HepG2 (cell line): Measurements from ENCODE around the gene FAM168A. TPM values are rescaled to one million over a fixed set of nuclear protein-coding genes. Genes with fewer than 3 reads are reported as not detected.
A peak's percentile ranks its signal among the peaks of the same experiment; 100 is the strongest.

Experiments used
- FIP1L1 ChIP-seq: fragments of 200-400 bp; formaldehyde crosslinking; IDR thresholded peaks from 2 replicates; pipeline ENCODE4 v1.6.1; 2018; ENCODE audit warnings: low read depth, mild to moderate bottlenecking, low read length, moderate library complexity, borderline replicate concordance; ENCODE audit not compliant: insufficient read depth
- GATAD2A ChIP-seq: IDR thresholded peaks from 2 replicates; pipeline ENCODE4 v1.6.1; 2016
- MTA1 ChIP-seq: sonication (generic); formaldehyde crosslinking; IDR thresholded peaks from 2 replicates; pipeline ENCODE4 v1.4.0; 2020; ENCODE audit warnings: missing genetic modification reagents, mild to moderate bottlenecking, borderline replicate concordance
- MTF1 ChIP-seq: sonication (generic); formaldehyde crosslinking; IDR thresholded peaks from 2 replicates; pipeline ENCODE4 v1.5.0; 2020; ENCODE audit warnings: missing genetic modification reagents
- NFRKB ChIP-seq: fragments of 450-650 bp; IDR thresholded peaks from 2 replicates; pipeline ENCODE4 v1.6.1; 2017
- NKX3-1 ChIP-seq: sonication (generic); formaldehyde crosslinking; IDR thresholded peaks from 2 replicates; pipeline ENCODE4 v1.5.0; 2020; ENCODE audit warnings: missing genetic modification reagents
- NONO ChIP-seq, 2 experiments: fragments of 450-650 bp in 1 of 2; sonication (generic) in 1 of 2; formaldehyde crosslinking in 1 of 2; IDR thresholded peaks in 1 of 2; conservative IDR thresholded peaks in 1 of 2; 2 replicates each; pipeline versions ENCODE4 v1.6.1 to v1.8.0; 2017 to 2022; ENCODE audit warnings: mild to moderate bottlenecking in 1 of 2, missing genetic modification reagents in 1 of 2, moderate library complexity in 1 of 2
- NR1H2 ChIP-seq: sonication (generic); formaldehyde crosslinking; IDR thresholded peaks from 2 replicates; pipeline ENCODE4 v1.8.1; 2022; ENCODE audit warnings: low read depth, missing genetic modification reagents, borderline replicate concordance
- PLRG1 ChIP-seq: fragments of 450-650 bp; conservative IDR thresholded peaks from 2 replicates; pipeline ENCODE4 v1.6.1; 2016
- RCOR2 ChIP-seq: IDR thresholded peaks from 2 replicates; pipeline ENCODE4 v1.6.1; 2016; ENCODE audit warnings: missing biosample characterization, missing genetic modification reagents
- TARDBP ChIP-seq: sonication (generic); formaldehyde crosslinking; IDR thresholded peaks from 2 replicates; pipeline ENCODE4 v1.8.0; 2022; ENCODE audit warnings: mild to moderate bottlenecking, missing genetic modification reagents
- ZFYVE20 ChIP-seq: sonication (generic); formaldehyde crosslinking; IDR thresholded peaks from 2 replicates; pipeline ENCODE4 v1.8.0; 2023; ENCODE audit warnings: low read depth, mild to moderate bottlenecking, moderate library complexity, missing genetic modification reagents, borderline replicate concordance
- ZNF251 ChIP-seq: sonication (generic); formaldehyde crosslinking; IDR thresholded peaks from 2 replicates; pipeline ENCODE4 v1.9.0; 2021; ENCODE audit warnings: mild to moderate bottlenecking, missing genetic modification reagents
- ZNF501 ChIP-seq: sonication (generic); formaldehyde crosslinking; IDR thresholded peaks from 2 replicates; pipeline ENCODE4 v1.5.1; 2020; ENCODE audit warnings: mild to moderate bottlenecking, moderate library complexity, missing genetic modification reagents
- ZNF83 ChIP-seq: sonication (generic); formaldehyde crosslinking; IDR thresholded peaks from 2 replicates; pipeline ENCODE4 v1.4.0; 2020; ENCODE audit warnings: missing genetic modification reagents, mild to moderate bottlenecking, borderline replicate concordance
- polyA plus RNA-seq, 8 experiments: library from polyadenylated mRNA; depleted of rRNA in 3 of 8; stranded (reverse) in 7 of 8; unstranded in 1 of 8; fragments of >200 nt; fragmentation: Illumina TruSeq in 4 of 8; extraction: Trizol in 4 of 8; gene quantifications; 2 replicates each; pipeline versions ENCODE4 v1.2.1 to v1.2.3, GENCODE V29; 2011 to 2016; ENCODE audit warnings: low read depth in 4 of 8, missing spikeins in 1 of 8, mixed read lengths in 1 of 8; ENCODE audit not compliant: insufficient read depth in 1 of 8
- total RNA-seq, 5 experiments: library from RNA; depleted of rRNA; stranded (reverse); fragments of >200 nt; fragmentation: Illumina TruSeq; extraction: Trizol; gene quantifications; 2 replicates each; pipeline ENCODE4 v1.2.3, GENCODE V29; 2016; ENCODE audit warnings: low read depth in 1 of 5
- TF ChIP-seq, protein P1 (sequence below): sonication (generic); formaldehyde crosslinking; IDR thresholded peaks from 2 replicates; pipeline ENCODE4 v1.4.0; 2020; ENCODE audit warnings: missing genetic modification reagents
- TF ChIP-seq, protein P2 (sequence below): IDR thresholded peaks from 2 replicates; pipeline ENCODE4 v1.6.1; 2016; ENCODE audit warnings: mild to moderate bottlenecking
- TF ChIP-seq, protein P3 (sequence below), 2 experiments: fragments of 450-650 bp in 1 of 2; sonication (generic) in 1 of 2; formaldehyde crosslinking; IDR thresholded peaks; 2 replicates each; pipeline versions ENCODE4 v1.5.0 to v1.8.0; 2020 to 2022; ENCODE audit warnings: mild to moderate bottlenecking in 1 of 2, missing genetic modification reagents in 1 of 2
- TF ChIP-seq, protein P4 (sequence below): sonication (generic); formaldehyde crosslinking; IDR thresholded peaks from 2 replicates; pipeline ENCODE4 v1.4.0; 2020; ENCODE audit warnings: missing genetic modification reagents
- TF ChIP-seq, protein P5 (sequence below): sonication (generic); formaldehyde crosslinking; IDR thresholded peaks from 2 replicates; pipeline ENCODE4 v1.4.0; 2020; ENCODE audit warnings: mild to moderate bottlenecking, missing genetic modification reagents, borderline replicate concordance

FAM168A gene
- total and polyA plus RNA-seq, 2 of the 13 experiments (the other 11 are each of a cell fraction or from before 2014, with no cell fraction given): 13.9 to 15.8 TPM

DNA sequence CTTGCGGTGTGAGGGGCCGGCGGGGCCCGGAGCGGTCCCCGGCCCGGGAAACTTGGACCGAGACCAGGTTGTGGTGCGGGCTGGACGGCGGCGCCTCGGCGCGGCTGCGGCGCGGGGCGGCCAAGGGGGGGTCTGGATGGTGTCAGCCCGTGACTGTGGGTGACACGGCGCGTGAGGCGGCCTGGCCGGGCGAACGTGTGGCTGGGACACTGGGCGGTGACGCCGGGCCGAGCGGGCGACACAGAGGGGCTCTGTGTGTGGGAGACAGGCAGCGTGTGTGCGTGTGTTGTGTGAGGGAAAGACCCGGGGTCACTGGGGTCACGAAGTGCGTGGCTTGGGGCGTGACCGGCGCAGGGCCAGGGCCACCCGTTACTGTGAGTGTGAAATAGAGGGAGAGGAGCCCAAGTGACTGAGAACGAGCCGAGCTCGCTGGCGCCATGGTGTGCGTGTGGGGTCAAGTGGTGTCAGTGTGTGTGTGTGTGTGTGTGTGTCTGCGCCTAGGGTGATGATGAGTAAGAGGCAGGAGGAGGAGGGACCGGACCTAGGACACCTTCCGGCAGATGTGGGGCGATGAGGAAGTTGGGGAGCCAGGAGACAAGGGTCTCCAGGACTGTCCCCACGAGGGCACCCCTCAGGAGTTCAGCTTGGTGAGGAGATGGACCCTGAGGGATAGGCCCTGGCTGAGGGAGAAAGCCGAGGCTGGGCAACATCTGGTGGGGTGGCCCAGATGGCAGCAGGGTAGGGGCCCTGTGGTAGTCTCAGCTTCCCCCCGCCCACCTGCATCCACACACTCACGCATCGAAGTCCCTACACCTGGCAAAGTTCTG is 220.9 kb downstream of the FAM168A start (continued):
- TF ChIP-seq, protein P1, sequence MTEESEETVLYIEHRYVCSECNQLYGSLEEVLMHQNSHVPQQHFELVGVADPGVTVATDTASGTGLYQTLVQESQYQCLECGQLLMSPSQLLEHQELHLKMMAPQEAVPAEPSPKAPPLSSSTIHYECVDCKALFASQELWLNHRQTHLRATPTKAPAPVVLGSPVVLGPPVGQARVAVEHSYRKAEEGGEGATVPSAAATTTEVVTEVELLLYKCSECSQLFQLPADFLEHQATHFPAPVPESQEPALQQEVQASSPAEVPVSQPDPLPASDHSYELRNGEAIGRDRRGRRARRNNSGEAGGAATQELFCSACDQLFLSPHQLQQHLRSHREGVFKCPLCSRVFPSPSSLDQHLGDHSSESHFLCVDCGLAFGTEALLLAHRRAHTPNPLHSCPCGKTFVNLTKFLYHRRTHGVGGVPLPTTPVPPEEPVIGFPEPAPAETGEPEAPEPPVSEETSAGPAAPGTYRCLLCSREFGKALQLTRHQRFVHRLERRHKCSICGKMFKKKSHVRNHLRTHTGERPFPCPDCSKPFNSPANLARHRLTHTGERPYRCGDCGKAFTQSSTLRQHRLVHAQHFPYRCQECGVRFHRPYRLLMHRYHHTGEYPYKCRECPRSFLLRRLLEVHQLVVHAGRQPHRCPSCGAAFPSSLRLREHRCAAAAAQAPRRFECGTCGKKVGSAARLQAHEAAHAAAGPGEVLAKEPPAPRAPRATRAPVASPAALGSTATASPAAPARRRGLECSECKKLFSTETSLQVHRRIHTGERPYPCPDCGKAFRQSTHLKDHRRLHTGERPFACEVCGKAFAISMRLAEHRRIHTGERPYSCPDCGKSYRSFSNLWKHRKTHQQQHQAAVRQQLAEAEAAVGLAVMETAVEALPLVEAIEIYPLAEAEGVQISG: no peak
- no peak for TF ChIP-seq FIP1L1
- no peak for TF ChIP-seq ZNF83 (CRISPR knock-in tag)
- TF ChIP-seq PLRG1: no peak
- TF ChIP-seq RCOR2 (CRISPR knock-in tag): no peak
- no peak for TF ChIP-seq ZNF251 (CRISPR knock-in tag)
- no peak for TF ChIP-seq MTF1 (CRISPR knock-in tag)
- TF ChIP-seq, protein P2, sequence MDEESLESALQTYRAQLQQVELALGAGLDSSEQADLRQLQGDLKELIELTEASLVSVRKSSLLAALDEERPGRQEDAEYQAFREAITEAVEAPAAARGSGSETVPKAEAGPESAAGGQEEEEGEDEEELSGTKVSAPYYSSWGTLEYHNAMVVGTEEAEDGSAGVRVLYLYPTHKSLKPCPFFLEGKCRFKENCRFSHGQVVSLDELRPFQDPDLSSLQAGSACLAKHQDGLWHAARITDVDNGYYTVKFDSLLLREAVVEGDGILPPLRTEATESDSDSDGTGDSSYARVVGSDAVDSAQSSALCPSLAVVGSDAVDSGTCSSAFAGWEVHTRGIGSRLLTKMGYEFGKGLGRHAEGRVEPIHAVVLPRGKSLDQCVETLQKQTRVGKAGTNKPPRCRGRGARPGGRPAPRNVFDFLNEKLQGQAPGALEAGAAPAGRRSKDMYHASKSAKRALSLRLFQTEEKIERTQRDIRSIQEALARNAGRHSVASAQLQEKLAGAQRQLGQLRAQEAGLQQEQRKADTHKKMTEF (CRISPR knock-in tag): 0 out of 2 replicates have a peak, but pooled peaks have one; percentile 14
- no peak for TF ChIP-seq ZNF501 (CRISPR knock-in tag)
- TF ChIP-seq, protein P3, sequence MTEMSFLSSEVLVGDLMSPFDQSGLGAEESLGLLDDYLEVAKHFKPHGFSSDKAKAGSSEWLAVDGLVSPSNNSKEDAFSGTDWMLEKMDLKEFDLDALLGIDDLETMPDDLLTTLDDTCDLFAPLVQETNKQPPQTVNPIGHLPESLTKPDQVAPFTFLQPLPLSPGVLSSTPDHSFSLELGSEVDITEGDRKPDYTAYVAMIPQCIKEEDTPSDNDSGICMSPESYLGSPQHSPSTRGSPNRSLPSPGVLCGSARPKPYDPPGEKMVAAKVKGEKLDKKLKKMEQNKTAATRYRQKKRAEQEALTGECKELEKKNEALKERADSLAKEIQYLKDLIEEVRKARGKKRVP (CRISPR knock-in tag; IDR thresholded peaks at IDR 0.05): 0 out of 4 replicates have a peak, but pooled peaks of 1 of the 2 experiments have one; percentile 7
- 0 out of 2 replicates have a peak, but pooled peaks have one; percentile 52 for TF ChIP-seq NR1H2 (CRISPR knock-in tag)
- TF ChIP-seq, protein P4, sequence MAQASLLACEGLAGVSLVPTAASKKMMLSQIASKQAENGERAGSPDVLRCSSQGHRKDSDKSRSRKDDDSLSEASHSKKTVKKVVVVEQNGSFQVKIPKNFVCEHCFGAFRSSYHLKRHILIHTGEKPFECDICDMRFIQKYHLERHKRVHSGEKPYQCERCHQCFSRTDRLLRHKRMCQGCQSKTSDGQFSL (CRISPR knock-in tag): no peak
- TF ChIP-seq, protein P5, sequence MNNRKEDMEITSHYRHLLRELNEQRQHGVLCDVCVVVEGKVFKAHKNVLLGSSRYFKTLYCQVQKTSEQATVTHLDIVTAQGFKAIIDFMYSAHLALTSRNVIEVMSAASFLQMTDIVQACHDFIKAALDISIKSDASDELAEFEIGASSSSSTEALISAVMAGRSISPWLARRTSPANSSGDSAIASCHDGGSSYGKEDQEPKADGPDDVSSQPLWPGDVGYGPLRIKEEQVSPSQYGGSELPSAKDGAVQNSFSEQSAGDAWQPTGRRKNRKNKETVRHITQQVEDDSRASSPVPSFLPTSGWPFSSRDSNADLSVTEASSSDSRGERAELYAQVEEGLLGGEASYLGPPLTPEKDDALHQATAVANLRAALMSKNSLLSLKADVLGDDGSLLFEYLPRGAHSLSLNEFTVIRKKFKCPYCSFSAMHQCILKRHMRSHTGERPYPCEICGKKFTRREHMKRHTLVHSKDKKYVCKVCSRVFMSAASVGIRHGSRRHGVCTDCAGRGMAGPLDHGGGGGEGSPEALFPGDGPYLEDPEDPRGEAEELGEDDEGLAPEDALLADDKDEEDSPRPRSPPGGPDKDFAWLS: no peak
- TF ChIP-seq TARDBP (CRISPR knock-in tag): peak; percentile 30; the same call in 1 of the 2 replicates
- 0 out of 2 replicates have a peak, but pooled peaks have one; percentile 48 for TF ChIP-seq ZFYVE20 (CRISPR knock-in tag)
- TF ChIP-seq MTA1: peak; percentile 54; the same call in 1 of the 2 replicates
- TF ChIP-seq NKX3-1 (CRISPR knock-in tag): no peak
- TF ChIP-seq GATAD2A (CRISPR knock-in tag): peak; percentile 29; the same call in 1 of the 2 replicates
- no peak for TF ChIP-seq NFRKB
- no peak for TF ChIP-seq NONO (IDR thresholded peaks at IDR 0.05)
- TF ChIP-seq NONO (CRISPR knock-in tag; conservative IDR thresholded peaks at IDR 0.05): 0 out of 2 replicates have a peak, but pooled peaks have one; percentile 5
